ENCODE results near the gene KIF5C. TPM values are rescaled to one million over a fixed set of nuclear protein-coding genes. Genes with fewer than 3 reads are reported as not detected.
A peak's percentile ranks its signal among the peaks of the same experiment; 100 is the strongest.

Gene KIF5C
- total RNA-seq, 1 donor from 2014 or later, result 6.9 TPM

- TF ChIP-seq CTCF (conservative IDR thresholded peaks at IDR 0.05; ENCODE audit: low read depth, low read length), result peak; percentile 91
- peak; percentile 48 for DNase-seq (ENCODE audit: low read depth)
- H3K4me3 ChIP-seq (ENCODE audit: low read depth, low read length), result no peak overlapping the region
Measured at GRCh38 chr2:148989882-148990493, 115.0 kb downstream of the KIF5C start.

- no peak for DNase-seq (ENCODE audit: low read depth)
- no peak for TF ChIP-seq CTCF (conservative IDR thresholded peaks at IDR 0.05; ENCODE audit: low read depth, low read length)
- no peak overlapping the region for H3K4me3 ChIP-seq (ENCODE audit: low read depth, low read length)
Measured at GRCh38 chr2:148990968-148991367, 115.9 kb downstream of the KIF5C start.

- TF ChIP-seq CTCF (conservative IDR thresholded peaks at IDR 0.05; ENCODE audit: low read depth, low read length), result no peak
- no peak overlapping the region for H3K4me3 ChIP-seq (ENCODE audit: low read depth, low read length)
- no peak for DNase-seq (ENCODE audit: low read depth)
Measured at GRCh38 chr2:148992448-148992847, 117.4 kb downstream of the KIF5C start.

GRCh38 chr2:148993351-148993750 is 118.3 kb downstream of the KIF5C start:
- TF ChIP-seq CTCF (conservative IDR thresholded peaks at IDR 0.05; ENCODE audit: low read depth, low read length), result no peak

GRCh38 chr2:148994341-148994740 is 119.3 kb downstream of the KIF5C start:
- no peak for DNase-seq (ENCODE audit: low read depth)
- no peak for TF ChIP-seq CTCF (conservative IDR thresholded peaks at IDR 0.05; ENCODE audit: low read depth, low read length)
- no peak overlapping the region for H3K4me3 ChIP-seq (ENCODE audit: low read depth, low read length)

More at GRCh38 chr2:148993351-148993750, 118.3 kb downstream of the KIF5C start:
- H3K4me3 ChIP-seq (ENCODE audit: low read depth, low read length), result no peak overlapping the region
- DNase-seq (ENCODE audit: low read depth), result no peak

- DNase-seq (ENCODE audit: low read depth), result no peak
- no peak overlapping the region for H3K4me3 ChIP-seq (ENCODE audit: low read depth, low read length)
- no peak for TF ChIP-seq CTCF (conservative IDR thresholded peaks at IDR 0.05; ENCODE audit: low read depth, low read length)
Measured at GRCh38 chr2:148996805-148997204, 121.8 kb downstream of the KIF5C start.

- no peak for DNase-seq (ENCODE audit: low read depth)
- no peak overlapping the region for H3K4me3 ChIP-seq (ENCODE audit: low read depth, low read length)
- TF ChIP-seq CTCF (conservative IDR thresholded peaks at IDR 0.05; ENCODE audit: low read depth, low read length), result no peak
Measured at GRCh38 chr2:148998165-148998830, 123.3 kb downstream of the KIF5C start.

All from epithelial cell of proximal tubule (primary cell).